OCI-LY3 (cell line): ENCODE results near the gene BLID.

Source experiments
- EZH2phosphoT487 ChIP-seq: fragments of 200-600 bp; shearing (Covaris generic); IDR thresholded peaks from 2 replicates; pipeline ENCODE4 v1.6.1; 2018; ENCODE audit warnings: antibody characterized with exemption, mixed run types, low read depth
- TF ChIP-seq, protein P1 (sequence below): fragments of 200-600, 300-600 bp; sonication (generic); IDR thresholded peaks from 2 replicates; pipeline ENCODE4 v1.5.1; 2014; ENCODE audit warnings: antibody characterized with exemption, low read length, low read depth

- TF ChIP-seq, protein P1, sequence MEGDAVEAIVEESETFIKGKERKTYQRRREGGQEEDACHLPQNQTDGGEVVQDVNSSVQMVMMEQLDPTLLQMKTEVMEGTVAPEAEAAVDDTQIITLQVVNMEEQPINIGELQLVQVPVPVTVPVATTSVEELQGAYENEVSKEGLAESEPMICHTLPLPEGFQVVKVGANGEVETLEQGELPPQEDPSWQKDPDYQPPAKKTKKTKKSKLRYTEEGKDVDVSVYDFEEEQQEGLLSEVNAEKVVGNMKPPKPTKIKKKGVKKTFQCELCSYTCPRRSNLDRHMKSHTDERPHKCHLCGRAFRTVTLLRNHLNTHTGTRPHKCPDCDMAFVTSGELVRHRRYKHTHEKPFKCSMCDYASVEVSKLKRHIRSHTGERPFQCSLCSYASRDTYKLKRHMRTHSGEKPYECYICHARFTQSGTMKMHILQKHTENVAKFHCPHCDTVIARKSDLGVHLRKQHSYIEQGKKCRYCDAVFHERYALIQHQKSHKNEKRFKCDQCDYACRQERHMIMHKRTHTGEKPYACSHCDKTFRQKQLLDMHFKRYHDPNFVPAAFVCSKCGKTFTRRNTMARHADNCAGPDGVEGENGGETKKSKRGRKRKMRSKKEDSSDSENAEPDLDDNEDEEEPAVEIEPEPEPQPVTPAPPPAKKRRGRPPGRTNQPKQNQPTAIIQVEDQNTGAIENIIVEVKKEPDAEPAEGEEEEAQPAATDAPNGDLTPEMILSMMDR, result no peak
- TF ChIP-seq EZH2phosphoT487, result no peak
Observed at GRCh38 chr11:122159861-122160260, 43.8 kb upstream of the BLID start.
